ENCODE measurements around the gene TNS4.

DNA sequence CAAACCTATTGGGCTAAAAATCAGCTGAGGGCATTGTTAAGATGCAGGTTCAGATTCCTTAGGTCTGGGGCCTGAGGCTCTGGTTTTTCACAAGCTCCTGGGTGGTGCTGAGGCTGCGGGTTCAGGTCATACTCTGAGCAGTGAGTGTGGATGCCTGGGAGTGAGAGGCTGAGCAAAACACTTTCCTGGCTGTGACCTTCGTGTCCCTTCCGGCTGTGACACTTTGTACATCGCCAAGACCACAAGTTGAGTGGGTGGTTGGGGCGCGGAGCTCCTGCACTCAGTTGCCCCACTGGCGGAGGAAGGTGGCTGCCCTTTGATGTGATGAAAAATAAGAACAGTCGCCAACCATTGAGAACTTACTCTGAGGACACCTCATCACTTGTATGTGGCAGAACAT is 39.0 kb upstream of the TNS4 start:
- no peak for TF ChIP-seq CTCF (IDR thresholded peaks at IDR 0.05; ENCODE audit: insufficient read depth, low read depth, low read length)
- no peak for TF ChIP-seq EZH2 (IDR thresholded peaks at IDR 0.05; ENCODE audit: insufficient read depth, low read length)

All from astrocyte (in vitro differentiated cells and primary cell).